B cell (primary cell): ENCODE measurements around the gene BCO2.
"Not testable (repeated sequence)": the region's sequence is repeated elsewhere in the genome, so short reads cannot be mapped to it uniquely, and the experiment has no call there.

ENCODE experiments used
- CTCF ChIP-seq: fragments of 200-600 bp; IDR thresholded peaks from one replicate; pipeline ENCODE4 v1.8.0; 2022; ENCODE audit warnings: antibody characterized with exemption, mild to moderate bottlenecking
- EZH2 ChIP-seq: IDR thresholded peaks from 2 replicates; pipeline ENCODE4 v1.6.1; 2012; ENCODE audit warnings: borderline replicate concordance, low read depth, mild to moderate bottlenecking, moderate library complexity, low read length; ENCODE audit not compliant: insufficient read depth, poor library complexity, severe bottlenecking

GRCh38 chr11:112162200-112162599, 13.1 kb upstream of the BCO2 start:
- TF ChIP-seq EZH2, CTCF: not testable (repeated sequence)
